GM23338 (cell line): Measurements from ENCODE around the gene BCO1. TPM values are rescaled to one million over a fixed set of nuclear protein-coding genes. Genes with fewer than 3 reads are reported as not detected.

Experiments used
- ATAC-seq: fragments of 200-7000 bp; cut with Tn5 transposase; 3 replicates; pipeline ENCODE4 v1.9.1; 2020
- DNase-seq: peaks from one replicate; pipeline ENCODE4 v3.0.0-alpha.2; 2015; ENCODE audit warnings: low spot score
- H2AFZ ChIP-seq: fragments of 200-600 bp; sonication (generic); 2 replicates; pipeline ENCODE4 v1.8.0; 2016; ENCODE audit warnings: antibody characterized with exemption, mild to moderate bottlenecking, moderate library complexity
- H3F3A ChIP-seq: fragments of 200-600 bp; sonication (generic); replicated peaks from 2 replicates; pipeline ENCODE4 v1.8.0; 2017; ENCODE audit warnings: antibody characterized with exemption, mixed run types, low read depth
- H3K27ac ChIP-seq: fragments of 200-600 bp; sonication (generic); 2 replicates; pipeline ENCODE4 v1.6.1; 2016; ENCODE audit warnings: low read depth
- H3K27me3 ChIP-seq: fragments of 200-600 bp; sonication (generic); 2 replicates; pipeline ENCODE4 v1.8.0; 2016; ENCODE audit warnings: mild to moderate bottlenecking, mixed run types, moderate library complexity; ENCODE audit not compliant: insufficient read depth
- H3K36me3 ChIP-seq: fragments of 200-600 bp; sonication (generic); 2 replicates; pipeline ENCODE4 v1.8.0; 2016; ENCODE audit warnings: mild to moderate bottlenecking; ENCODE audit not compliant: insufficient read depth
- H3K4me1 ChIP-seq: fragments of 200-600 bp; sonication (generic); 2 replicates; pipeline ENCODE4 v1.8.0; 2016; ENCODE audit warnings: mild to moderate bottlenecking, moderate library complexity; ENCODE audit not compliant: insufficient read depth
- H3K4me2 ChIP-seq: fragments of 200-600 bp; sonication (generic); 2 replicates; pipeline ENCODE4 v1.7.1; 2017; ENCODE audit warnings: mixed run types
- H3K4me3 ChIP-seq: fragments of 200-600 bp; sonication (generic); 2 replicates; pipeline ENCODE4 v1.6.1; 2016; ENCODE audit warnings: mixed run types
- H3K79me2 ChIP-seq: fragments of 200-600 bp; sonication (generic); replicated peaks from 2 replicates; pipeline ENCODE4 v1.8.0; 2017; ENCODE audit warnings: mild to moderate bottlenecking; ENCODE audit not compliant: insufficient read depth
- H3K9me2 ChIP-seq: fragments of 200-600 bp; sonication (generic); 2 replicates; pipeline ENCODE4 v1.8.0; 2017; ENCODE audit not compliant: insufficient read depth
- H4K20me1 ChIP-seq: fragments of 200-600 bp; sonication (generic); replicated peaks from 2 replicates; pipeline ENCODE4 v1.8.0; 2017; ENCODE audit warnings: mild to moderate bottlenecking; ENCODE audit not compliant: insufficient read depth
- H3K27ac Mint-ChIP-seq: 2 replicates; pipeline ENCODE4 v1.8.0; 2020; ENCODE audit warnings: inconsistent platforms, mild to moderate bottlenecking, moderate library complexity, mixed read lengths
- H3K27me3 Mint-ChIP-seq: 3 replicates; pipeline ENCODE4 v1.8.0; 2022; ENCODE audit warnings: low read depth, mild to moderate bottlenecking, moderate library complexity, mixed read lengths, inconsistent platforms; ENCODE audit not compliant: insufficient read depth, poor library complexity
- H3K36me3 Mint-ChIP-seq: 3 replicates; pipeline ENCODE4 v1.8.0; 2021; ENCODE audit warnings: low read depth, mild to moderate bottlenecking, inconsistent platforms, moderate library complexity, mixed read lengths
- H3K4me1 Mint-ChIP-seq: 3 replicates; pipeline ENCODE4 v1.8.0; 2020; ENCODE audit warnings: mild to moderate bottlenecking, inconsistent platforms, mixed read lengths
- H3K4me3 Mint-ChIP-seq: 3 replicates; pipeline ENCODE4 v1.8.0; 2021; ENCODE audit warnings: moderate library complexity, mild to moderate bottlenecking, inconsistent platforms, mixed read lengths
- H3K9me3 Mint-ChIP-seq: 3 replicates; pipeline ENCODE4 v1.8.0; 2020; ENCODE audit warnings: moderate library complexity, mild to moderate bottlenecking, inconsistent platforms, mixed read lengths
- CREB1 ChIP-seq: fragments of 250-450 bp; sonication (Bioruptor Pico); IDR thresholded peaks from 2 replicates; pipeline ENCODE4 v1.5.0; 2020; ENCODE audit warnings: low read depth, mild to moderate bottlenecking, moderate library complexity
- EZH2 ChIP-seq: fragments of 200-600 bp; sonication (generic); IDR thresholded peaks from one replicate; pipeline ENCODE4 v1.8.0; 2017; ENCODE audit warnings: antibody characterized with exemption, mild to moderate bottlenecking, low read depth; ENCODE audit not compliant: unreplicated experiment
- EZH2phosphoT487 ChIP-seq: fragments of 200-600 bp; sonication (generic); IDR thresholded peaks from one replicate; pipeline ENCODE4 v1.8.1; 2018; ENCODE audit warnings: antibody characterized with exemption; ENCODE audit not compliant: unreplicated experiment
- JUNB ChIP-seq: IDR thresholded peaks from one replicate; pipeline ENCODE4 v1.6.1; 2016; ENCODE audit warnings: antibody characterized with exemption; ENCODE audit not compliant: unreplicated experiment
- NANOG ChIP-seq: IDR thresholded peaks from 2 replicates; pipeline ENCODE4 v1.6.1; 2016; ENCODE audit warnings: antibody characterized with exemption, borderline replicate concordance
- POLR2AphosphoS5 ChIP-seq: IDR thresholded peaks from 2 replicates; pipeline ENCODE4 v1.6.1; 2016; ENCODE audit warnings: antibody characterized with exemption, low read depth
- STAT1 ChIP-seq: IDR thresholded peaks from one replicate; pipeline ENCODE4 v1.6.1; 2016; ENCODE audit warnings: antibody characterized with exemption; ENCODE audit not compliant: unreplicated experiment
- ZNF114 ChIP-seq: fragments of 250-450 bp; sonication (Bioruptor Pico); IDR thresholded peaks from 2 replicates; pipeline ENCODE4 v1.5.0; 2020; ENCODE audit warnings: mild to moderate bottlenecking, moderate library complexity
- ZNF331 ChIP-seq: fragments of 250-450 bp; sonication (Bioruptor Pico); IDR thresholded peaks from 2 replicates; pipeline ENCODE4 v1.5.0; 2020; ENCODE audit warnings: low read depth, mild to moderate bottlenecking, moderate library complexity
- polyA plus RNA-seq: library from polyadenylated mRNA; unstranded; fragments of >200 nt; fragmentation: Nextera tagmentation; extraction: Ambion mirVana; gene quantifications from 2 replicates; pipeline ENCODE4 v1.2.1, GENCODE V29; 2016
- total RNA-seq: library from RNA; depleted of rRNA; stranded (reverse); fragments of >200 nt; shearing (Covaris generic); gene quantifications from 2 replicates; pipeline ENCODE4 v1.2.3, GENCODE V29; 2014
- TF ChIP-seq, protein P1 (sequence below): fragments of 250-450 bp; sonication (Bioruptor Pico); IDR thresholded peaks from 2 replicates; pipeline ENCODE4 v1.5.0; 2020; ENCODE audit warnings: mild to moderate bottlenecking, moderate library complexity
- TF ChIP-seq, protein P2 (sequence below), 2 experiments: fragments of 200-600 bp in 1 of 2; sonication (generic) in 1 of 2; conservative IDR thresholded peaks; 2 replicates each; pipeline versions ENCODE4 v1.5.1 to v1.6.1; 2016 to 2017; ENCODE audit warnings: antibody characterized with exemption in 2 of 2, low read depth in 2 of 2, mild to moderate bottlenecking in 2 of 2, moderate library complexity in 1 of 2
- TF ChIP-seq, protein P3 (sequence below): IDR thresholded peaks from one replicate; pipeline ENCODE4 v1.6.1; 2018; ENCODE audit warnings: antibody characterized with exemption; ENCODE audit not compliant: unreplicated experiment
- TF ChIP-seq, protein P4 (sequence below): IDR thresholded peaks from 2 replicates; pipeline ENCODE4 v1.6.1; 2016; ENCODE audit warnings: antibody characterized with exemption

The BCO1 gene
- total and polyA plus RNA-seq, 2 experiments from 2014 or later: 0.28 TPM; not detected in 1

DNA sequence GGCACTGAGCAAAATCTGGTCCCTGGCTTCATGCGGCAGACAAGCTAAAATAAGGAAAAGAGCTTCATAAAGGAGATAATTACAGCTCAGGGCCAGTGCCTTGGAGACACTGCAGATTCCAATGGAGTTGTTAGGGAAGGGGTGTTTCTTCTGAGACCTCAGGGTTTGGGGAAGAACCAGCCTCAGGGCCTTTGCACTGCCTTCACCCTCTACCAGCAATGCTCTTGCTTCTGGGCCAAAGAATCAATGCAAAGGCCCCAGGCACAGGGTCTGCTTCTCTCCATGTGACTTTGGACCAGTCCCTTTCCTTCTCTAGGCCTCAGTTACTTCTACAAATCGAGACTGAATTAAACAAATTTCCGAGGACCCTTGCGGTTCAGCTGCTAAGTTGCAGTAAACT, 40.0 kb downstream of the BCO1 start:
- no peak overlapping the region for H3K4me3 Mint-ChIP-seq
- H3K27ac Mint-ChIP-seq: no peak overlapping the region
- no peaks in the 10 kb centered on the region for H3K4me1 Mint-ChIP-seq
- no peak for TF ChIP-seq STAT1
- TF ChIP-seq ZNF114: no peak
- TF ChIP-seq, protein P1, sequence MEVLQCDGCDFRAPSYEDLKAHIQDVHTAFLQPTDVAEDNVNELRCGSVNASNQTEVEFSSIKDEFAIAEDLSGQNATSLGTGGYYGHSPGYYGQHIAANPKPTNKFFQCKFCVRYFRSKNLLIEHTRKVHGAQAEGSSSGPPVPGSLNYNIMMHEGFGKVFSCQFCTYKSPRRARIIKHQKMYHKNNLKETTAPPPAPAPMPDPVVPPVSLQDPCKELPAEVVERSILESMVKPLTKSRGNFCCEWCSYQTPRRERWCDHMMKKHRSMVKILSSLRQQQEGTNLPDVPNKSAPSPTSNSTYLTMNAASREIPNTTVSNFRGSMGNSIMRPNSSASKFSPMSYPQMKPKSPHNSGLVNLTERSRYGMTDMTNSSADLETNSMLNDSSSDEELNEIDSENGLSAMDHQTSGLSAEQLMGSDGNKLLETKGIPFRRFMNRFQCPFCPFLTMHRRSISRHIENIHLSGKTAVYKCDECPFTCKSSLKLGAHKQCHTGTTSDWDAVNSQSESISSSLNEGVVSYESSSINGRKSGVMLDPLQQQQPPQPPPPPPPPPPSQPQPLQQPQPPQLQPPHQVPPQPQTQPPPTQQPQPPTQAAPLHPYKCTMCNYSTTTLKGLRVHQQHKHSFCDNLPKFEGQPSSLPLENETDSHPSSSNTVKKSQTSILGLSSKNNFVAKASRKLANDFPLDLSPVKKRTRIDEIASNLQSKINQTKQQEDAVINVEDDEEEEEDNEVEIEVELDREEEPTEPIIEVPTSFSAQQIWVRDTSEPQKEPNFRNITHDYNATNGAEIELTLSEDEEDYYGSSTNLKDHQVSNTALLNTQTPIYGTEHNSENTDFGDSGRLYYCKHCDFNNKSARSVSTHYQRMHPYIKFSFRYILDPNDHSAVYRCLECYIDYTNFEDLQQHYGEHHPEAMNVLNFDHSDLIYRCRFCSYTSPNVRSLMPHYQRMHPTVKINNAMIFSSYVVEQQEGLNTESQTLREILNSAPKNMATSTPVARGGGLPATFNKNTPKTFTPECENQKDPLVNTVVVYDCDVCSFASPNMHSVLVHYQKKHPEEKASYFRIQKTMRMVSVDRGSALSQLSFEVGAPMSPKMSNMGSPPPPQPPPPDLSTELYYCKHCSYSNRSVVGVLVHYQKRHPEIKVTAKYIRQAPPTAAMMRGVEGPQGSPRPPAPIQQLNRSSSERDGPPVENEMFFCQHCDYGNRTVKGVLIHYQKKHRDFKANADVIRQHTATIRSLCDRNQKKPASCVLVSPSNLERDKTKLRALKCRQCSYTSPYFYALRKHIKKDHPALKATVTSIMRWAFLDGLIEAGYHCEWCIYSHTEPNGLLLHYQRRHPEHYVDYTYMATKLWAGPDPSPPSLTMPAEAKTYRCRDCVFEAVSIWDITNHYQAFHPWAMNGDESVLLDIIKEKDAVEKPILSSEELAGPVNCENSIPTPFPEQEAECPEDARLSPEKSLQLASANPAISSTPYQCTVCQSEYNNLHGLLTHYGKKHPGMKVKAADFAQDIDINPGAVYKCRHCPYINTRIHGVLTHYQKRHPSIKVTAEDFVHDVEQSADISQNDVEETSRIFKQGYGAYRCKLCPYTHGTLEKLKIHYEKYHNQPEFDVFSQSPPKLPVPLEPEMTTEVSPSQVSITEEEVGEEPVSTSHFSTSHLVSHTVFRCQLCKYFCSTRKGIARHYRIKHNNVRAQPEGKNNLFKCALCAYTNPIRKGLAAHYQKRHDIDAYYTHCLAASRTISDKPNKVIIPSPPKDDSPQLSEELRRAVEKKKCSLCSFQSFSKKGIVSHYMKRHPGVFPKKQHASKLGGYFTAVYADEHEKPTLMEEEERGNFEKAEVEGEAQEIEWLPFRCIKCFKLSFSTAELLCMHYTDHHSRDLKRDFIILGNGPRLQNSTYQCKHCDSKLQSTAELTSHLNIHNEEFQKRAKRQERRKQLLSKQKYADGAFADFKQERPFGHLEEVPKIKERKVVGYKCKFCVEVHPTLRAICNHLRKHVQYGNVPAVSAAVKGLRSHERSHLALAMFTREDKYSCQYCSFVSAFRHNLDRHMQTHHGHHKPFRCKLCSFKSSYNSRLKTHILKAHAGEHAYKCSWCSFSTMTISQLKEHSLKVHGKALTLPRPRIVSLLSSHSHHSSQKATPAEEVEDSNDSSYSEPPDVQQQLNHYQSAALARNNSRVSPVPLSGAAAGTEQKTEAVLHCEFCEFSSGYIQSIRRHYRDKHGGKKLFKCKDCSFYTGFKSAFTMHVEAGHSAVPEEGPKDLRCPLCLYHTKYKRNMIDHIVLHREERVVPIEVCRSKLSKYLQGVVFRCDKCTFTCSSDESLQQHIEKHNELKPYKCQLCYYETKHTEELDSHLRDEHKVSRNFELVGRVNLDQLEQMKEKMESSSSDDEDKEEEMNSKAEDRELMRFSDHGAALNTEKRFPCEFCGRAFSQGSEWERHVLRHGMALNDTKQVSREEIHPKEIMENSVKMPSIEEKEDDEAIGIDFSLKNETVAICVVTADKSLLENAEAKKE (CRISPR knock-in tag): no peak
- no peak for TF ChIP-seq NANOG
- TF ChIP-seq, protein P2, sequence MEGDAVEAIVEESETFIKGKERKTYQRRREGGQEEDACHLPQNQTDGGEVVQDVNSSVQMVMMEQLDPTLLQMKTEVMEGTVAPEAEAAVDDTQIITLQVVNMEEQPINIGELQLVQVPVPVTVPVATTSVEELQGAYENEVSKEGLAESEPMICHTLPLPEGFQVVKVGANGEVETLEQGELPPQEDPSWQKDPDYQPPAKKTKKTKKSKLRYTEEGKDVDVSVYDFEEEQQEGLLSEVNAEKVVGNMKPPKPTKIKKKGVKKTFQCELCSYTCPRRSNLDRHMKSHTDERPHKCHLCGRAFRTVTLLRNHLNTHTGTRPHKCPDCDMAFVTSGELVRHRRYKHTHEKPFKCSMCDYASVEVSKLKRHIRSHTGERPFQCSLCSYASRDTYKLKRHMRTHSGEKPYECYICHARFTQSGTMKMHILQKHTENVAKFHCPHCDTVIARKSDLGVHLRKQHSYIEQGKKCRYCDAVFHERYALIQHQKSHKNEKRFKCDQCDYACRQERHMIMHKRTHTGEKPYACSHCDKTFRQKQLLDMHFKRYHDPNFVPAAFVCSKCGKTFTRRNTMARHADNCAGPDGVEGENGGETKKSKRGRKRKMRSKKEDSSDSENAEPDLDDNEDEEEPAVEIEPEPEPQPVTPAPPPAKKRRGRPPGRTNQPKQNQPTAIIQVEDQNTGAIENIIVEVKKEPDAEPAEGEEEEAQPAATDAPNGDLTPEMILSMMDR (conservative IDR thresholded peaks at IDR 0.05; ENCODE audit: low read depth in 2 of 2): no peak
- no peak for TF ChIP-seq POLR2AphosphoS5
- TF ChIP-seq EZH2: no peak
- TF ChIP-seq, protein P3, sequence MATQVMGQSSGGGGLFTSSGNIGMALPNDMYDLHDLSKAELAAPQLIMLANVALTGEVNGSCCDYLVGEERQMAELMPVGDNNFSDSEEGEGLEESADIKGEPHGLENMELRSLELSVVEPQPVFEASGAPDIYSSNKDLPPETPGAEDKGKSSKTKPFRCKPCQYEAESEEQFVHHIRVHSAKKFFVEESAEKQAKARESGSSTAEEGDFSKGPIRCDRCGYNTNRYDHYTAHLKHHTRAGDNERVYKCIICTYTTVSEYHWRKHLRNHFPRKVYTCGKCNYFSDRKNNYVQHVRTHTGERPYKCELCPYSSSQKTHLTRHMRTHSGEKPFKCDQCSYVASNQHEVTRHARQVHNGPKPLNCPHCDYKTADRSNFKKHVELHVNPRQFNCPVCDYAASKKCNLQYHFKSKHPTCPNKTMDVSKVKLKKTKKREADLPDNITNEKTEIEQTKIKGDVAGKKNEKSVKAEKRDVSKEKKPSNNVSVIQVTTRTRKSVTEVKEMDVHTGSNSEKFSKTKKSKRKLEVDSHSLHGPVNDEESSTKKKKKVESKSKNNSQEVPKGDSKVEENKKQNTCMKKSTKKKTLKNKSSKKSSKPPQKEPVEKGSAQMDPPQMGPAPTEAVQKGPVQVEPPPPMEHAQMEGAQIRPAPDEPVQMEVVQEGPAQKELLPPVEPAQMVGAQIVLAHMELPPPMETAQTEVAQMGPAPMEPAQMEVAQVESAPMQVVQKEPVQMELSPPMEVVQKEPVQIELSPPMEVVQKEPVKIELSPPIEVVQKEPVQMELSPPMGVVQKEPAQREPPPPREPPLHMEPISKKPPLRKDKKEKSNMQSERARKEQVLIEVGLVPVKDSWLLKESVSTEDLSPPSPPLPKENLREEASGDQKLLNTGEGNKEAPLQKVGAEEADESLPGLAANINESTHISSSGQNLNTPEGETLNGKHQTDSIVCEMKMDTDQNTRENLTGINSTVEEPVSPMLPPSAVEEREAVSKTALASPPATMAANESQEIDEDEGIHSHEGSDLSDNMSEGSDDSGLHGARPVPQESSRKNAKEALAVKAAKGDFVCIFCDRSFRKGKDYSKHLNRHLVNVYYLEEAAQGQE: no peak
- TF ChIP-seq EZH2phosphoT487: no peak
- TF ChIP-seq JUNB: no peak
- no peak for TF ChIP-seq ZNF331 (CRISPR knock-in tag)
- TF ChIP-seq, protein P4, sequence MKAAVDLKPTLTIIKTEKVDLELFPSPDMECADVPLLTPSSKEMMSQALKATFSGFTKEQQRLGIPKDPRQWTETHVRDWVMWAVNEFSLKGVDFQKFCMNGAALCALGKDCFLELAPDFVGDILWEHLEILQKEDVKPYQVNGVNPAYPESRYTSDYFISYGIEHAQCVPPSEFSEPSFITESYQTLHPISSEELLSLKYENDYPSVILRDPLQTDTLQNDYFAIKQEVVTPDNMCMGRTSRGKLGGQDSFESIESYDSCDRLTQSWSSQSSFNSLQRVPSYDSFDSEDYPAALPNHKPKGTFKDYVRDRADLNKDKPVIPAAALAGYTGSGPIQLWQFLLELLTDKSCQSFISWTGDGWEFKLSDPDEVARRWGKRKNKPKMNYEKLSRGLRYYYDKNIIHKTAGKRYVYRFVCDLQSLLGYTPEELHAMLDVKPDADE: no peak
- no peak for TF ChIP-seq CREB1 (CRISPR knock-in tag)
- no peak for DNase-seq
- no peak for ATAC-seq
- H3K9me3 Mint-ChIP-seq: no peaks in the 10 kb centered on the region
- no peak overlapping the region for H3K4me2 ChIP-seq
- no peaks in the 10 kb centered on the region for H3K27me3 Mint-ChIP-seq
- no peaks in the 10 kb centered on the region for H3K36me3 ChIP-seq
- no peak overlapping the region for H2AFZ ChIP-seq
- H3K79me2 ChIP-seq: no peaks in the 10 kb centered on the region
- H3F3A ChIP-seq: no peaks in the 10 kb centered on the region
- H3K4me1 ChIP-seq: no peaks in the 10 kb centered on the region
- H3K4me3 ChIP-seq: no peak overlapping the region
- H3K9me2 ChIP-seq: 0 out of 2 replicates have a peak, but pooled peaks cover under 1% of the 10 kb centered on the region
- H3K36me3 Mint-ChIP-seq: no peaks in the 10 kb centered on the region
- H4K20me1 ChIP-seq: no peaks in the 10 kb centered on the region
- H3K27me3 ChIP-seq: no peaks in the 10 kb centered on the region
- H3K27ac ChIP-seq: no peak overlapping the region
